Chondrocyte (in vitro differentiated cells): ENCODE results near the gene AURKAIP1. TPM values are rescaled to one million over a fixed set of nuclear protein-coding genes. Genes with fewer than 3 reads are reported as not detected.

Source experiments
- DNase-seq: peaks from one replicate; pipeline ENCODE4 v3.0.0; 2021; ENCODE audit warnings: mixed read lengths, low spot score
- H3K27ac Mint-ChIP-seq: one replicate; pipeline ENCODE4 v1.8.0; 2021; ENCODE audit warnings: mild to moderate bottlenecking, moderate library complexity, mixed read lengths; ENCODE audit not compliant: unreplicated experiment
- H3K27me3 Mint-ChIP-seq: 2 replicates; pipeline ENCODE4 v1.8.0; 2021; ENCODE audit warnings: low read depth, mixed read lengths
- H3K36me3 Mint-ChIP-seq: 2 replicates; pipeline ENCODE4 v1.8.0; 2021; ENCODE audit warnings: low read depth, mixed read lengths
- H3K4me1 Mint-ChIP-seq: 2 replicates; pipeline ENCODE4 v1.8.0; 2021; ENCODE audit warnings: low read depth, mild to moderate bottlenecking, mixed read lengths
- H3K4me3 Mint-ChIP-seq: one replicate; pipeline ENCODE4 v1.8.0; 2021; ENCODE audit warnings: mild to moderate bottlenecking, moderate library complexity, mixed read lengths; ENCODE audit not compliant: unreplicated experiment
- H3K9me3 Mint-ChIP-seq: 2 replicates; pipeline ENCODE4 v1.8.0; 2021; ENCODE audit warnings: low read depth, mixed read lengths
- CTCF ChIP-seq: fragments of 200-600 bp; sonication (generic); IDR thresholded peaks from 2 replicates; pipeline ENCODE4 v1.5.0; 2021; ENCODE audit warnings: antibody characterized with exemption, mild to moderate bottlenecking, moderate library complexity
- total RNA-seq: library from RNA; stranded (reverse); gene quantifications from 3 replicates; pipeline ENCODE4 v1.2.1, GENCODE V29; 2021

The AURKAIP1 gene
- total RNA-seq, 1 donor from 2014 or later = 89.0 TPM

DNA sequence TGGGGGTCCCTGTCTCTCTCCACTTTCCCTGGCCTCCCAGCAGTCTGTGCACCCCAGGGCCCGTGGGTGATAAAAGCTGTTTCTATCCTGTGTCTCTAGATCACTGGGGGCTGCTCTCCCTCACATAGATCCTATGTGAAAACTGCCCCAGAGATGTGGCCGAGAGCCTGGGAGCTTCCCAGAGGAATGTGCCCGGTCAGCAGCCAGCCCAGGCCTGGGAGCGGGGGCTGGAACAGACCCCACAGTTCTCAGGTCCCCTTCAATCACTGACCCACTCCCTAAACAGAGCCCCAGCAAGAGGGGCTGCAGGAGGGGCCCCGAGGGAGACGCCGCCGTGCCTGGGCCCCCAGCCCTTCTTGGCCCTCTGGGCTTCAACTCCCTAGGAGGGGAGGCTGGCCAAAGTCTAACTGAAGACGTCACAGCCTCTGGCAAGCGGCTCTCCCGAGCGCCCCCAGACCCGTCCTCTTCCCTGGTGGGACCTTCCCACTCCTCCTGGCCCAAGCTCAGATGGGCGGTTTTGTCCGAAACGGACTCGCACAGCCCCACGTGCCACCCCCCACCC is 17.1 kb downstream of the AURKAIP1 start:
- Mint-ChIP-seq H3K9me3 (no peaks in the 10 kb centered on the region), H3K4me1 (peaks cover 54% of the 10 kb centered on the region), H3K36me3 (no peaks in the 10 kb centered on the region), H3K27me3 (no peaks in the 10 kb centered on the region), H3K27ac (peak overlapping the region; percentile 89), H3K4me3 (peak overlapping the region; percentile 82)
- no peak for DNase-seq
- no peak for TF ChIP-seq CTCF

DNA sequence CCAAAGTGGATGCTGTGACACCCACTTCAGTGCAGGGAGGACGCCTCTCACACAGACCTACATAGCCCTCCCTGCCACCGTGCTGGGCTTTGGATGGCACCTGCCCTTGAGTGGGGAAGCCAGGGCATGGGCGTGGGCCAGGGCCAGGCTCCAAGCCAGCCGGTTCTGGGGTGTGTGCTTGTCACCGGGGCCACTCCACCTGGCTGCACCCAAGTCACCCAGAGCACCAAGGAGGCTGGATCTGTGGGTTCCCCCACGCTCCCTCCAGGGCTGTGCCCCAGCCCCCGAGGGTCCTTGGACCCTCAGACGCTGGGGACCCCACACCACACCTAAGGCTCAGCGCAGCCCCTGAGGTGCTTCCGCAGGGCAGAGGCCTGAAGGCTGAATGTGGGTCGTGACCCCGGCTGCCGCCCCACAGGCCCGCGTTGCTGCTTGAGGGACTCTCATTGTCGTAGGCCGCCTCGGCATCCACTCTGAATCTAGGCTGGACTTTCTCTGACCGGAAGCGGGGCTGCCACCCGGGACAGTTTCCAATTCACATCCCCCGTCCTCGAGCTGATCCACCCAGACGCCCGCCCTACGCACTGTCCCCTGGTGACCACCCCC is 18.1 kb downstream of the AURKAIP1 start:
- TF ChIP-seq CTCF = no peak
- peaks cover 59% of the 10 kb centered on the region for H3K4me1 Mint-ChIP-seq
- H3K9me3 Mint-ChIP-seq = no peaks in the 10 kb centered on the region
- peak overlapping the region; percentile 89 for H3K27ac Mint-ChIP-seq
- DNase-seq = no peak
- H3K36me3 Mint-ChIP-seq = no peaks in the 10 kb centered on the region
- no peaks in the 10 kb centered on the region for H3K27me3 Mint-ChIP-seq
- H3K4me3 Mint-ChIP-seq = peak overlapping the region; percentile 82

DNA sequence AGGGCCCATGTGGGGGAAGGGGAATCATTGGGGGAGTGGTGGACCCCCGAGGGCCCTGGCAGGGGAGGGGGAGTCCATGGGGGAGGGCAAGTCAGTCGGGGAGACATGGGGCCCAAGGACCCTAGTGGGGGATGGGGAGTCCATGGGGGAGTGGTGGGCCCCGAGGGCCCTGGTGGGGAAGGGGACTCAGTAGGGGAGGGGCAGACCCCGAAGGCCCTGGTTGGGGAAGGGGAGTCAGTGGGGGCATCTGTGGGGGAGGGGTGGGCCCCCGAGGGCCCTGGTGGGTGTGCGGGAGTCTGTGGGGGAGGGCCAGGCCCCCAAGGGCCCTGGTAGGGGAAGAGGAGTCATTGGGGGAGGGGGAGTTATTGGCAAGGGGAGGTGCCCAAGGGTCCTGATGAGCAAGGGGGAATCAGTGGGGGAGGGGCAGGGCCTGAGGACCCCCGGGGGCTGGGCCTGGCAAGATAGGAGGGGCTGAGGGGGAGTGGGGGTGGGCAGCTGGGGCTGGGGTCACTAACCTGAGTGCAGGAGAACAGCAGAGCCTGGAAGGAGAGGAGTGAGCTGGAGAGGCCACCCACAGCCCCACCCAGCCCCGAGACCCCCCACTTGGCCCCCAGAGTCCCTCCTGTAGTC is 18.7 kb downstream of the AURKAIP1 start:
- no peaks in the 10 kb centered on the region for H3K36me3 Mint-ChIP-seq
- peaks cover 55% of the 10 kb centered on the region for H3K4me1 Mint-ChIP-seq
- DNase-seq = no peak
- no peaks in the 10 kb centered on the region for H3K27me3 Mint-ChIP-seq
- H3K27ac Mint-ChIP-seq = no peak overlapping the region
- peak overlapping the region; percentile 82 for H3K4me3 Mint-ChIP-seq
- H3K9me3 Mint-ChIP-seq = no peaks in the 10 kb centered on the region
- TF ChIP-seq CTCF = no peak

DNA sequence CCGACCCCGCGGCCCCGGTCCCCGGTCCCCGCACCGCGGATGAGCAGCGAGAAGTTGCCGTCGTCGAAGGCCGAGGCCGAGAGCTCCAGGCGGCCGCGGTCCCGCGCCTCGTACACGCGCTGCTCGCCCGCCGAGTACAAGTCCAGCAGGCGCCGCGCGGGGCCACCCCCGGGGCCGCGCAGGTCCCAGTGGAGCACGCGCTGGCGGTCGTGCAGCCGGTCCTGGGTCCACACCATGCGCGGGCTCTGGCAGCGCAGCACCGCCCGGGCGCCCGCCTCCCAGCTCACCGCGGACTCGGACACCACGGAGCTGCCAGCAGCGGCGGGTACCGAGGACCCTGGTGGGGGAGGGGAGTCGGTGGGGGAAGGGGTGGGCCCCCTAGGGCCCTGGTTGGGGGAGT is 19.6 kb downstream of the AURKAIP1 start:
- no peak overlapping the region for H3K27ac Mint-ChIP-seq
- H3K36me3 Mint-ChIP-seq = no peaks in the 10 kb centered on the region
- DNase-seq = no peak
- H3K4me1 Mint-ChIP-seq = peaks cover 47% of the 10 kb centered on the region
- no peak for TF ChIP-seq CTCF
- H3K27me3 Mint-ChIP-seq = no peaks in the 10 kb centered on the region
- no peak overlapping the region for H3K4me3 Mint-ChIP-seq
- no peaks in the 10 kb centered on the region for H3K9me3 Mint-ChIP-seq

- no peaks in the 10 kb centered on the region for H3K9me3 Mint-ChIP-seq
- no peaks in the 10 kb centered on the region for H3K36me3 Mint-ChIP-seq
- DNase-seq = no peak
- H3K27me3 Mint-ChIP-seq = no peaks in the 10 kb centered on the region
- H3K4me3 Mint-ChIP-seq = peak overlapping the region; percentile 54
- H3K27ac Mint-ChIP-seq = no peak overlapping the region
- no peak for TF ChIP-seq CTCF
- H3K4me1 Mint-ChIP-seq = peaks cover 41% of the 10 kb centered on the region
Measured at GRCh38 chr1:1354271-1355247, 20.4 kb downstream of the AURKAIP1 start.
